ENCODE measurements around the gene KCNJ12. TPM values are rescaled to one million over a fixed set of nuclear protein-coding genes. Genes with fewer than 3 reads are reported as not detected.
"Not testable (repeated sequence)": the region's sequence is repeated elsewhere in the genome, so short reads cannot be mapped to it uniquely, and the experiment has no call there.

Gene KCNJ12
- total RNA-seq, 1 donor from 2014 or later, result 0.56 TPM

DNA sequence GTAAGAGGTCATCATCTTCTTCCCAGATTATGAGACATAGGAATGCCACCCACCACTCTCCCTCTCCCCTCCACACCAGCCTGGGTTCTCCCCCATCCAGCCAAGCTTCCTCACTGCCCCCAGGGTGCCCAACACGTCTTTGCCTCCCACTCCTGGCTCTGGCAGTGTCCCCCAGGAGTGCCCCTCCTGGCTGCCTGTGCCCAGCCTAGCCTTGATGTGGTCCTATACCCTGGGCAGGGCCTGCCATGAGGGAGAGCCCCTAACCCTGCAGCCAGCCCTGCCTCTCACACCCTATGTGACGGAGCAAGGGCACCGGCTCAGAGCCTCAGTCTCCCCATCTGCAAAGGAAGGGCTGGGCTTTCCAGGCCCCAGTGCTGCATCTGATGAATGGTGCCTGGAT lies 33.8 kb downstream of the KCNJ12 start:
- H3K9me3 Mint-ChIP-seq, result peaks cover 13% of the 10 kb centered on the region
- H3K9ac ChIP-seq; H3K27ac Mint-ChIP-seq; H3K27ac ChIP-seq; H4K20me1 ChIP-seq (ENCODE audit: low read depth); H3K4me3 Mint-ChIP-seq; H3K4me1 Mint-ChIP-seq; H3K27me3 ChIP-seq; H3K36me3 Mint-ChIP-seq; H3K27me3 Mint-ChIP-seq (ENCODE audit: insufficient read depth, low read depth); H2AFZ ChIP-seq (replicated peaks); H3K4me1 ChIP-seq; H3K79me2 ChIP-seq (ENCODE audit: low read depth); H3F3A ChIP-seq (ENCODE audit: low read depth); H3K4me3 ChIP-seq; DNase-seq (ENCODE audit: low spot score); H3K4me2 ChIP-seq; H3K36me3 ChIP-seq; H3K9me3 ChIP-seq (ENCODE audit: low read depth): not testable (repeated sequence)

DNA sequence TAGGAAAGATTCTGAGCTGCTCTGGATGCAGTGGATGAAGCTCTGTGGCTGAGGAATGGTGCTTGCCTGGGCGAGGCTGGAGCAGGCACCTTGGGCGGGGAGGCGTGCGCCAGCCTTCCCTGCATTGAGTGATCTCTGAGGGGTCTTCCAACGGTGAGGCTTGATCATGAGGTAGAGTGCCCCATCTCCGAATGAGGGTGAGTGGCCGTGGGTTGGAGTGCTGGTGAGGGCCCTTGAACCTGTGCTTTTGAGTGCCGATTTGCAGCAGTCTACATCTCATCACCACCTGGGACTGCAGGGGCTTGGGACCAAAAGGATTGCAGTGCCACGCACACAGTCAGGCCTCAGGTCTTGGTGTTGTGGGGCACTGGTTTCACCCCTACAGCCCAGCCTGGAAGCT lies 34.2 kb downstream of the KCNJ12 start:
- DNase-seq (ENCODE audit: low spot score); H3K27me3 ChIP-seq; H2AFZ ChIP-seq (replicated peaks); H3K9me3 ChIP-seq (ENCODE audit: low read depth); H3K27ac Mint-ChIP-seq; H3K27me3 Mint-ChIP-seq (ENCODE audit: insufficient read depth, low read depth); H3K4me3 Mint-ChIP-seq; H3K4me1 ChIP-seq; H4K20me1 ChIP-seq (ENCODE audit: low read depth); H3K4me3 ChIP-seq; H3K36me3 ChIP-seq; H3K4me2 ChIP-seq; H3K79me2 ChIP-seq (ENCODE audit: low read depth); H3K27ac ChIP-seq; H3K36me3 Mint-ChIP-seq; H3K9ac ChIP-seq; H3F3A ChIP-seq (ENCODE audit: low read depth); H3K4me1 Mint-ChIP-seq: not testable (repeated sequence)
- H3K9me3 Mint-ChIP-seq, result peaks cover 13% of the 10 kb centered on the region

DNA sequence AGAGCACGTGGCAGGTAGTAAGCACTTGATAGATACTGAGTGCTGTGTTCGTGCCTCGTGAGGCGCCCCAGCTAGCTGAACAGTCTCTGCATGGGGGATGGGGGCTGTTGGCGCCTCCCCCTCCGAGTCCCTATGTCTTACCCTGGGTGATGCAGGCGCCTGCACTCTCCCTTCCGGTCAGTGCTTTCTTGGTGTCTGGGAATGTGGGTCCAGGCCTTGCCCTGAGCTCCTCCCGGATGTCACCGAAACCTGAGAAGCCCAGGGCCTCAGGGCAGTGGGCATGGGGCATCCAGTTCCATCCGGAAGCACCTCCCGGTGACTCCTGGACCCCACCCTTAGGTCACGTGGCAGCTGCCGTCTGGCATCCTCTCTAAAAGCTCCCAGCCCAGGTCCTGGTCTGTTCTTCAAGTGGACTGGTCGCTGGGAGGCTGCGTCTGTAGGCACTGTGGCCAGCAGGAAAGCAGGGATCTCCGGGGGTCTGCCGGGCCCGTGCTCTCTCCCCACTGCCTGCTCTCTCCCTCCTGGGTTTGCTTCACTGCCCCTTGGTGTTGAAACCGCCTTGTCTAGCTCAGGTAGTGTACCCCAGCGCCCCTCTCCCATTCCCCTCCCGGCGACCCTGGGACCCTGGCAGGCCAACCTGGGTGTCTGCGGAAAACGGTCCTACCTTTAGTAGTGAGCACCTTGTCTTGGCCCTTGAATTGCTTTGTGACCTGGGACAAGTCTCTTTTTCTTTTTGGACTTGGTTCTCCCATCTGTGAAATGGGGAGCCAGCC lies 34.9 kb downstream of the KCNJ12 start:
- not testable (repeated sequence) for H3K27ac Mint-ChIP-seq
- peaks cover 13% of the 10 kb centered on the region for H3K9me3 Mint-ChIP-seq

GRCh38 chr17:21411679-21412205 lies 35.6 kb downstream of the KCNJ12 start:
- not testable (repeated sequence) for H3K27ac ChIP-seq; H3K4me2 ChIP-seq; DNase-seq (ENCODE audit: low spot score); H3K4me3 Mint-ChIP-seq; H3K79me2 ChIP-seq (ENCODE audit: low read depth); H4K20me1 ChIP-seq (ENCODE audit: low read depth); H3K4me3 ChIP-seq; H3K36me3 Mint-ChIP-seq; H3K27ac Mint-ChIP-seq; H3K36me3 ChIP-seq; H3K27me3 Mint-ChIP-seq (ENCODE audit: insufficient read depth, low read depth); H2AFZ ChIP-seq (replicated peaks); H3K9me3 ChIP-seq (ENCODE audit: low read depth); H3K9ac ChIP-seq; H3K4me1 ChIP-seq; H3K4me1 Mint-ChIP-seq; H3F3A ChIP-seq (ENCODE audit: low read depth); H3K27me3 ChIP-seq
- H3K9me3 Mint-ChIP-seq, result peaks cover 13% of the 10 kb centered on the region

More for the DNA sequence above, 34.9 kb downstream of the KCNJ12 start:
- H3K4me2 ChIP-seq; H4K20me1 ChIP-seq (ENCODE audit: low read depth); H3K27me3 Mint-ChIP-seq (ENCODE audit: insufficient read depth, low read depth); H3K4me3 Mint-ChIP-seq; DNase-seq (ENCODE audit: low spot score); H3K4me3 ChIP-seq; H3K4me1 Mint-ChIP-seq; H3K4me1 ChIP-seq; H3K27ac ChIP-seq; H3K27me3 ChIP-seq; H2AFZ ChIP-seq (replicated peaks); H3F3A ChIP-seq (ENCODE audit: low read depth); H3K36me3 ChIP-seq; H3K9ac ChIP-seq; H3K79me2 ChIP-seq (ENCODE audit: low read depth); H3K9me3 ChIP-seq (ENCODE audit: low read depth); H3K36me3 Mint-ChIP-seq: not testable (repeated sequence)

DNA sequence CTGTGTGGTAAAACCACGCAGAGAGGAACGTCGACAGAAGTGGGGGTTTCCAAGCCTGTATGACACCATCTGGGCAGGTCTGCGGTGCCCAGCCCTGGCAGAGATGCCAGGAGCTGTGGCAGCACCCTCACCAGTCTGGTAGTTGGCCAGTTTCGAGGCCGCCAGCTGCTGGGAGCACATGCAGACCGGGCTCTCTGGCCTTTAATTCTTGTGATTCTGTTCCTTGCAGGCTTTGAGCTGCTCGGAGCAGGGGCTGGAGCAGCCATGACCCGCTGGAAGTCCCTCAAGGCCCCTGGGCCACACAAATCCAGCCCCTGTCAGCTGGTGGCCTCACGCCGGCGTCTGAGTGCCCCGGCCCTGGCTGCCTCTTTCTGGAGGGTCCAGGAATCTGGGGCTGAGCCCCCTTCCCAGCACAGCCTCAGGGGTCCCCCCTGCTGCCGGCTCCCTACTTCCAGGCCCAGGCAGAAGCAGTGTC lies 36.1 kb downstream of the KCNJ12 start:
- not testable (repeated sequence) for H3K4me2 ChIP-seq; H3K36me3 Mint-ChIP-seq; H3K36me3 ChIP-seq; DNase-seq (ENCODE audit: low spot score); H4K20me1 ChIP-seq (ENCODE audit: low read depth); H3K9me3 ChIP-seq (ENCODE audit: low read depth); H3K4me3 Mint-ChIP-seq; H3K27ac Mint-ChIP-seq; H3K27ac ChIP-seq; H3K9ac ChIP-seq; H2AFZ ChIP-seq (replicated peaks); H3K79me2 ChIP-seq (ENCODE audit: low read depth); H3K4me1 ChIP-seq; H3F3A ChIP-seq (ENCODE audit: low read depth); H3K4me1 Mint-ChIP-seq; H3K27me3 Mint-ChIP-seq (ENCODE audit: insufficient read depth, low read depth); H3K27me3 ChIP-seq; H3K4me3 ChIP-seq
- peaks cover 17% of the 10 kb centered on the region for H3K9me3 Mint-ChIP-seq

DNA sequence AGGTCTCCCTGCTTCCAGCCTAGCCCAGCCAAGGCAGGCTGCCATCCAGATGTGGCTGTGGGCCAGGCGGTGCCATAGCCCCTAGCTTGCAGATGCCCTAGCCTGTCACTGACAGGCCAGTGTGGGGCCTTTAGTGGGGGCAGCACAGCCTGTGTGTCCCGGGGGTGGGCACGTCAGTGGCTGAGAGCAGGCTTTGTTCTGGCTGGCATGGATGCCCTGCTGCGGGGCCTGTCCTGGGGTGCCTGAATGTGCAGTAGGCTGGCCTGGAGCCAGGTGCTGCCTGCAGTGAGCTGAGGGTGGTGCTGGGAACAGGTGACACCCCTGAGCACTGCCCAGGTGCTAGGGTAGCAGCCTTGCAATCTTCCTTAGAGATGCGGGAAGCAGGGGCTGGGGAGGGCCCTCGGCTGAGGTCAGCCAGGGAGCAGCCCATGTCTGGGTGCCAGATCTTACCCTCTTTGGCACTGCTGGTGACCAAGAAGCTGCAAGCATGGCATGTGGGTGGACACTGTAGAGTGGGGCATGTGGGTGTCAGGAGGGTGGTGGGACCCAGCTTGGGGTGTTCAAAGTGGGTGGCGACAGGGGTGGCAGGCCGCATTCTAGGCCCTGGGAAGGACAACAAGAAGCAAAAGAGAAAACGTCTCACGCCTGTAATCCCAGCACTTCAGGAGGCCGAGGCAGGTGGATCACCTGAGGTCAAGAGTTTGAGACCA lies 37.6 kb downstream of the KCNJ12 start:
- not testable (repeated sequence) for H3K4me3 ChIP-seq; H3K4me2 ChIP-seq; H4K20me1 ChIP-seq (ENCODE audit: low read depth); H3K4me3 Mint-ChIP-seq; H3K4me1 Mint-ChIP-seq; H3K27me3 ChIP-seq; H3K36me3 ChIP-seq; H3K4me1 ChIP-seq; H3F3A ChIP-seq (ENCODE audit: low read depth); H3K27ac ChIP-seq; DNase-seq (ENCODE audit: low spot score); H2AFZ ChIP-seq (replicated peaks); H3K36me3 Mint-ChIP-seq; H3K27ac Mint-ChIP-seq; H3K9ac ChIP-seq; H3K9me3 ChIP-seq (ENCODE audit: low read depth); H3K79me2 ChIP-seq (ENCODE audit: low read depth); H3K27me3 Mint-ChIP-seq (ENCODE audit: insufficient read depth, low read depth)
- peaks cover 13% of the 10 kb centered on the region for H3K9me3 Mint-ChIP-seq

- H3F3A ChIP-seq (ENCODE audit: low read depth); H3K9me3 ChIP-seq (ENCODE audit: low read depth); H2AFZ ChIP-seq (replicated peaks); H3K4me3 Mint-ChIP-seq; H4K20me1 ChIP-seq (ENCODE audit: low read depth); H3K9ac ChIP-seq; H3K4me2 ChIP-seq; H3K27ac ChIP-seq; H3K36me3 ChIP-seq; H3K79me2 ChIP-seq (ENCODE audit: low read depth); H3K27ac Mint-ChIP-seq; H3K4me1 Mint-ChIP-seq; DNase-seq (ENCODE audit: low spot score); H3K36me3 Mint-ChIP-seq; H3K27me3 ChIP-seq; H3K4me3 ChIP-seq; H3K4me1 ChIP-seq; H3K27me3 Mint-ChIP-seq (ENCODE audit: insufficient read depth, low read depth): not testable (repeated sequence)
- peaks cover 15% of the 10 kb centered on the region for H3K9me3 Mint-ChIP-seq
Observed at GRCh38 chr17:21414616-21415015, 38.5 kb downstream of the KCNJ12 start.
